ENCODE data around the gene FSTL5. TPM values are rescaled to one million over a fixed set of nuclear protein-coding genes. Genes with fewer than 3 reads are reported as not detected.

The FSTL5 gene
- total and polyA plus RNA-seq, 2 donors (not counting 3 experiments of a cell fraction or from before 2014, with no cell fraction given), result 1.3 to 1.9 TPM

GRCh38 chr4:161702287-161702686 lies 461.5 kb downstream of the FSTL5 start:
- Histone ChIP-seq H3K79me2 (ENCODE audit: control insufficient read depth, insufficient read depth, low read length) (no peaks in the 10 kb centered on the region), H3K9me1 (replicated peaks; ENCODE audit: control insufficient read depth, extremely low read depth, insufficient read depth, low read length) (no peaks in the 10 kb centered on the region), H3K4me2 (ENCODE audit: insufficient read depth, low read length) (no peak overlapping the region), H3K36me3 (ENCODE audit: control insufficient read depth in 2 of 2, extremely low read depth in 1 of 2, insufficient read depth in 2 of 2, low read length in 2 of 2) (no peaks in the 10 kb centered on the region), H3K27me3 (ENCODE audit: control insufficient read depth in 2 of 2, insufficient read depth in 2 of 2, low read length in 2 of 2) (no peaks in the 10 kb centered on the region), H3K9ac (replicated peaks; ENCODE audit: extremely low read depth, insufficient read depth, low read length) (no peak overlapping the region), H3K4me1 (ENCODE audit: control insufficient read depth, extremely low read depth, insufficient read depth, low read length) (peaks cover 12% of the 10 kb centered on the region), H4K20me1 (replicated peaks; ENCODE audit: control insufficient read depth, extremely low read depth, insufficient read depth, low read length) (no peaks in the 10 kb centered on the region), H3K4me3 (replicated peaks in 1 of 3; ENCODE audit: insufficient read depth in 1 of 3, low read depth in 1 of 3, low read length in 3 of 3) (no peak overlapping the region), H2AFZ (ENCODE audit: low read depth, low read length) (no peak overlapping the region), H3K27ac (ENCODE audit: insufficient read depth, low read depth, low read length) (no peak overlapping the region), H3K9me3 (replicated peaks; ENCODE audit: control insufficient read depth, insufficient read depth, low read length) (no peaks in the 10 kb centered on the region)
- POLR2A ChIA-PET, result no interaction called here
- intact Hi-C loops (cut with micrococcal nuclease), result no loop called here
- dilution Hi-C loops (cut with MboI; ENCODE audit: extremely low pct_ligation_motif_present, low sequenced_read_pairs), result no loop called here
- DNase-seq (ENCODE audit: low read depth, low spot score) (no peak), FAIRE-seq (no peak)
- TF ChIP-seq, protein P1, sequence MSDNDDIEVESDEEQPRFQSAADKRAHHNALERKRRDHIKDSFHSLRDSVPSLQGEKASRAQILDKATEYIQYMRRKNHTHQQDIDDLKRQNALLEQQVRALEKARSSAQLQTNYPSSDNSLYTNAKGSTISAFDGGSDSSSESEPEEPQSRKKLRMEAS (IDR thresholded peaks at IDR 0.05; ENCODE audit: insufficient read depth, insufficient read length), result no peak
- CTCF ChIA-PET, result no interaction called here
- no TSS peak for BruUV-seq (replicated peaks)

DNA sequence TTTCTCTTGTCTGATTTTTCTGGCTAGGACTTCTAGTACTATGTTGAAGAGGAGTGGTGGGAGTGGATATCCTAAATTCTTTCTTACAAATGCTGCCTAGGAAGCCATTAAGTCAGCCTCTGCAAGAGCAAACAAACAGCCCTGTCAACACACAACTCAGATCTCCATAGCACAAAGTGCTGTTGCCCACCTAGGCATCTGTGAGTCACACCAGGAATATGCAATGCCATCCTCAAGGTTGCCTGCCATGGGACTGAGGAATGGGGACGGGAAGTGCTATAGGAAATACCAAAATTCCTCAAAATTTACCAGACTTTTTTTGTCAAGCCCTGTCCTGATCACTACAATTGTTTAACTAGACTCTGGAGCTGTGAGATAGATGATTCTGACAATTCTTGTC lies 466.9 kb downstream of the FSTL5 start:
- BruUV-seq (replicated peaks), result no TSS peak

More for the DNA sequence above, 466.9 kb downstream of the FSTL5 start:
- no peaks in the 10 kb centered on the region for H3K9me3 ChIP-seq (replicated peaks; ENCODE audit: control insufficient read depth, insufficient read depth, low read length)
- H3K4me2 ChIP-seq (ENCODE audit: insufficient read depth, low read length), result peak overlapping the region; percentile 20
- peak overlapping the region; percentile 87 for H3K27ac ChIP-seq (ENCODE audit: insufficient read depth, low read depth, low read length)
- H3K9me1 ChIP-seq (replicated peaks; ENCODE audit: control insufficient read depth, extremely low read depth, insufficient read depth, low read length), result no peaks in the 10 kb centered on the region
- TF ChIP-seq JUN (IDR thresholded peaks at IDR 0.05; ENCODE audit: borderline replicate concordance, insufficient read depth, insufficient read length, low read depth) (peak; percentile 88), FOS (IDR thresholded peaks at IDR 0.05; ENCODE audit: borderline replicate concordance, insufficient read depth, low read length) (peak; percentile 74), CTCF (IDR thresholded peaks at IDR 0.05; ENCODE audit: extremely low read depth in 1 of 2, insufficient read depth in 1 of 2, low read depth in 1 of 2, low read length in 2 of 2) (no peak), POLR2A (IDR thresholded peaks at IDR 0.05; ENCODE audit: low read depth, low read length) (peak; percentile 54), POLR2AphosphoS5 (IDR thresholded peaks at IDR 0.05; ENCODE audit: insufficient read depth, low read depth, low read length) (peak; percentile 89), MYC (IDR thresholded peaks at IDR 0.05; ENCODE audit: low read depth, low read length) (no peak), GATA2 (IDR thresholded peaks at IDR 0.05; ENCODE audit: insufficient read depth, insufficient read length, low read depth, low read length) (peak; percentile 56)
- TF ChIP-seq, protein P1 (IDR thresholded peaks at IDR 0.05; ENCODE audit: insufficient read depth, insufficient read length), result no peak
- dilution Hi-C loops (cut with MboI; ENCODE audit: extremely low pct_ligation_motif_present, low sequenced_read_pairs) (no loop called here), intact Hi-C loops (cut with micrococcal nuclease) (loop anchor here (1.0 to 10.0 kb wide), 6 partner anchors 17 to 468 kb away; partner anchors contain the start of gene FSTL5)
- peak; percentile 90 for FAIRE-seq
- H3K4me3 ChIP-seq (replicated peaks in 1 of 3; ENCODE audit: insufficient read depth in 1 of 3, low read depth in 1 of 3, low read length in 3 of 3), result no peak overlapping the region
- ChIA-PET POLR2A (no interaction called here), CTCF (interaction anchor here (0.8 to 1.5 kb wide), 2 partner anchors 17 to 255 kb away, joined by 5 to 7 read pairs; no protein-coding TSS in a partner anchor)
- H3K36me3 ChIP-seq (ENCODE audit: control insufficient read depth in 2 of 2, extremely low read depth in 1 of 2, insufficient read depth in 2 of 2, low read length in 2 of 2), result no peaks in the 10 kb centered on the region
- no peaks in the 10 kb centered on the region for H4K20me1 ChIP-seq (replicated peaks; ENCODE audit: control insufficient read depth, extremely low read depth, insufficient read depth, low read length)
- peaks cover 22% of the 10 kb centered on the region for H3K4me1 ChIP-seq (ENCODE audit: control insufficient read depth, extremely low read depth, insufficient read depth, low read length)
- DNase-seq (ENCODE audit: low read depth, low spot score), result peak; percentile 74
- H2AFZ ChIP-seq (ENCODE audit: low read depth, low read length), result peak overlapping the region; percentile 62
- H3K79me2 ChIP-seq (ENCODE audit: control insufficient read depth, insufficient read depth, low read length), result no peaks in the 10 kb centered on the region
- peak overlapping the region; percentile 48 for H3K9ac ChIP-seq (replicated peaks; ENCODE audit: extremely low read depth, insufficient read depth, low read length)
- no peaks in the 10 kb centered on the region for H3K27me3 ChIP-seq (ENCODE audit: control insufficient read depth in 2 of 2, insufficient read depth in 2 of 2, low read length in 2 of 2)

Data from endothelial cell of umbilical vein (primary cell).